IPS-20b (cell line): ENCODE data around the gene TNRC6C.

Source experiments
- H3K27ac ChIP-seq: one replicate; pipeline ENCODE4 v1.5.1; 2013; ENCODE audit warnings: low read length
- H3K27me3 ChIP-seq: 2 replicates; pipeline ENCODE4 v1.6.1; 2013; ENCODE audit warnings: mild to moderate bottlenecking, low read length, inconsistent platforms; ENCODE audit not compliant: insufficient read depth
- H3K36me3 ChIP-seq: 2 replicates; pipeline ENCODE4 v1.6.1; 2013; ENCODE audit warnings: low read depth, mild to moderate bottlenecking, inconsistent platforms, low read length, moderate library complexity; ENCODE audit not compliant: insufficient read depth
- H3K4me1 ChIP-seq: 2 replicates; pipeline ENCODE4 v1.6.1; 2013; ENCODE audit warnings: mild to moderate bottlenecking, control low read depth, inconsistent platforms, low read length, moderate library complexity; ENCODE audit not compliant: insufficient read depth
- H3K4me3 ChIP-seq: 2 replicates; pipeline ENCODE4 v1.5.1; 2013; ENCODE audit warnings: mild to moderate bottlenecking, low read length, inconsistent platforms
- H3K9ac ChIP-seq: 2 replicates; pipeline ENCODE4 v1.6.1; 2013; ENCODE audit warnings: low read depth, mild to moderate bottlenecking, inconsistent platforms, low read length, moderate library complexity
- H3K9me3 ChIP-seq: 2 replicates; pipeline ENCODE4 v1.6.1; 2013; ENCODE audit warnings: mild to moderate bottlenecking, low read depth, low read length, inconsistent platforms; ENCODE audit not compliant: insufficient read depth

The TNRC6C gene

DNA sequence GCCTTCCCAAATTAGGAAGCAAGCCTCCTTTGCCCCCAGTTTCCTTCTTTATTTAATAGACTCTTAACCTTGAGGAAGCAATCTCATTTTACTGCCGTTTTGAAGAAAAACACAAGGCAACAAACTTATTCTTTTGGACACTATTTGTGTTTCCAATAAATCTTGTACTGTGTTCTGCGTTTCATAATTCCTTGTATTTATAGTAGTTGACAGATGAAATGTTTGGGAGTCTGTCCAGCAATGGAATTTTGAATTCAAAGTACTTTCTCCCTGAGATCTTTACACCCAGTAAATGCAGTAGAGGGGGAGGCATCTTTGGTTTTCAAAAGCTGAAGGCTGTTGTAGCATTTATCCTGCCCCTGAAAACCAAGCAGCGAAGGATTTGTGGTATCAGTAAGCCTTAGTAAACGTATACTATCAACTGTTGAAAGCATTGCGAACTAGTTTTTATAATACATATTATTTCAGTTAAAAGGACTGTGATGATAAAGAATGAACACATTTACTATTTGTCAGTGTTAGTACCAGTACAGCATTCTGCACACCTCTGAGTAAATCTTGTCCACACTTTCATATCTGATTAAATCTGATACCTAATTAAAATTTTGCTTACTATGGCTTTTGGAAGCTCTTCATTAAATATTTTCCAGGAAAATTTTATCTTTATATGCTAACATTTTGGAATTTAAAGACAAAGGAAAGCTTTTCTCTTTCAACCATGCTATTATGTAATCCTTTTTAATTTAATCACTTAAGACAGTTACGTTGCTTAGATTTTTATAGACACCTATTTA lies 83.1 kb downstream of the TNRC6C start:
- Histone ChIP-seq H3K4me3 (no peak overlapping the region), H3K27me3 (no peaks in the 10 kb centered on the region), H3K9me3 (peaks cover 3% of the 10 kb centered on the region; the same call in 1 of the 2 replicates), H3K36me3 (peaks cover 20% of the 10 kb centered on the region; the same call in 1 of the 2 replicates), H3K27ac (no peak overlapping the region), H3K4me1 (no peaks in the 10 kb centered on the region), H3K9ac (no peak overlapping the region)

DNA sequence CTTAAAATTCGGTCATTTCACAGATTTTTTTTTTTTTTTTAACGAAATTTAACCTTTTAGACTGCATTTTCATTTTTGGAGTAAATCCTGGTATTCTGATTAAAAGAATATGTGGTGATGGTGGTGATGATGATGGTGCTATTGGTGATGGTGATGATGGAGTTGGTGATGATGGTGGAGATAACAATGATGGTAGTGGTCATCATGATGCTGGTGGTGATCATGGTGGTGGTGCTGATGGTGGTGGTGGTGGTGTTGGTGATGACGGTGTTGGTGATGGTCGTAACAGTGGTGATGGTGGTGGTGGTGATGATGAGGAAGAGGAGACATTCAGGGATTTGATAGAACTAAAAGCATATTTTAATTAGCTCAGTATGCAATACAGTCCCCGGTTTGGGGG lies 84.0 kb downstream of the TNRC6C start:
- H3K27ac ChIP-seq, result no peak overlapping the region
- no peak overlapping the region for H3K9ac ChIP-seq
- H3K4me3 ChIP-seq, result no peak overlapping the region
- H3K27me3 ChIP-seq, result no peaks in the 10 kb centered on the region
- peaks cover 3% of the 10 kb centered on the region; the same call in 1 of the 2 replicates for H3K9me3 ChIP-seq
- no peaks in the 10 kb centered on the region for H3K4me1 ChIP-seq
- H3K36me3 ChIP-seq, result peaks cover 14% of the 10 kb centered on the region; the same call in 1 of the 2 replicates

DNA sequence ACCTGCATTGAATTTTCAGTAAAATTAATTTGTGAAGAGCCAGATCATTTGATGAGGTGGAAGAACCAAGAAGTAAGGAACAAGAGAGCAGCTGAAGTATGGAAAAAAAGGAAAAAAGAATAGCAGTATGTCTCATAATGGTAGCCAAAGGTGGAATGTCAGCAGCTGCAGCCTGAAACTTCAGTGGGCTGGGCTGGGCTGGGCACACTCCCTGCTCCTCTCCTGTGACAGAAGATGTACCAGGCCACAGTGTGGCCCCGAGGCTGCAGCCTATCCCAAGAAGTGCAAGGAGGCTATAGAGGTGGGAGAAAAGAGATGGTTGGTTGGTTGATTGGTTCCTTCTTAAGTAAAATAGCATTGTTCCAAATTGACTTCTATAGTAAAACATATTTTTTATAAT lies 84.5 kb downstream of the TNRC6C start:
- H3K27ac ChIP-seq, result no peak overlapping the region
- H3K9me3 ChIP-seq, result peaks cover 3% of the 10 kb centered on the region; the same call in 1 of the 2 replicates
- H3K4me3 ChIP-seq, result no peak overlapping the region
- no peaks in the 10 kb centered on the region for H3K4me1 ChIP-seq
- peaks cover 11% of the 10 kb centered on the region; the same call in 1 of the 2 replicates for H3K36me3 ChIP-seq
- no peaks in the 10 kb centered on the region for H3K27me3 ChIP-seq
- H3K9ac ChIP-seq, result no peak overlapping the region

DNA sequence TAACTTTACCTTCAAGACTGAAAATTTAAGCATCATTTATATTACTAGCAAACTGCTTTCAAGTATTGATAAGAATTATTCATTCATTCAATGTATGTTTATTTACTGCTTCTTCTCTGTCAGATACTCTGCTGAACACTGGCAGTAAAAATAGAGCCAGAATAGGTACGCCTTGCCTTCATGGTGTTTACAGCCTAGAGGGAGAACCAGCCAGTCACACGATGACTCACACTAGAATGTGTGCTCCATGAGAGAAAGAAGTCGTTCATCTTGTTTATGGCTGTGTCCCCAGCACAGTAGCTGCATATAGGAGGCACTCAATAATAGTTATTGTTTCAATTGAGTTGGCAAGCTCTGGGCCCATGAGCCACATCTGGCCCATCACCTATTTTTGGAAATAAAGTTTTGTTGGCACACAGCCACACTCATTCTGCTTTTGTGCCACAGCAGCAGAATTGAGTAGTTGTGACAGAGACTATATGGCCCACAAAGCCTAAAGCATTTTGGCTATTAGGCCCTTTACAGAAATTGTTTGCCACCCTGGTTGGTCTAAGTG lies 85.9 kb downstream of the TNRC6C start:
- Histone ChIP-seq H3K9ac (no peak overlapping the region), H3K4me1 (no peaks in the 10 kb centered on the region), H3K4me3 (no peak overlapping the region), H3K9me3 (peaks cover 3% of the 10 kb centered on the region; the same call in 1 of the 2 replicates), H3K36me3 (peaks cover 23% of the 10 kb centered on the region), H3K27me3 (no peaks in the 10 kb centered on the region), H3K27ac (no peak overlapping the region)

DNA sequence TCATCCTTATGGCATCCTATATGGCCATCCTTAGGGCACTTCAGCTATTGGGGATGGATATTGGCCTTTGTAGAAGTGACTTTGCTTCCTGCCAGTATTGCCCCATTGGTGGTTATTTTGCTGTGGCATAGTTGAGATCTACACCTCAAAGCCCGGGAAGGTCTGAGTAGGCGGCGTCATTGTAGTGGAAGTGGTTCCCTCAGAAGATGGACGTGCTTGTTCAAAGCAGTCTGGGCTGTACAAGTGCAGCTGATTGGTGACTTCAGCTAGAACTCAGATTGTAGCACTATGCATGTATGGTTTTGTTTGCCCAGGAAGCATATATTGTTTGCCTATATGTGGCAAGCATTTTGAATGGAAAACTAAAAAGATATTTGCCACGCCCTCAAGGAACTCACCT lies 86.8 kb downstream of the TNRC6C start:
- Histone ChIP-seq H3K4me1 (no peaks in the 10 kb centered on the region), H3K4me3 (no peak overlapping the region), H3K9me3 (peaks cover 3% of the 10 kb centered on the region; the same call in 1 of the 2 replicates), H3K27me3 (no peaks in the 10 kb centered on the region), H3K9ac (no peak overlapping the region), H3K27ac (no peak overlapping the region), H3K36me3 (peaks cover 33% of the 10 kb centered on the region)

DNA sequence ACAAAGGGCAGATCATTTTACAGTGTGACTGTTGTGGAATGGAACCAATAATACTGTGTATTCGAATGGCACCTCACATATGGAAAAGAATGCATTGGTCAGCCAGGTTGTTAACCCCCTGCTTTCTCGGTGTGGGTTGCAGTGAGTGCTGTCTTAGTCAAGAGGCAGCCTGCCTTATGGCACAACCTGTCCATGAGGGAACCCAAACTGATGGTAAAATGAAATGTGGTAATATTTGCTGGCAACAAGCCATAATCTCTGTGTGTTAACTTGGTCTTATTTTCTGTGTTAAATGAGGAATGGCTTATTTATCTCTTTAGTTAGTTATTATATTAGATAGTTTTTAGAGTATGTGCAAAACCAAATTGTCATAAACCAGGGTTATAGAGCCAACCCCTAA lies 88.4 kb downstream of the TNRC6C start:
- H3K27ac ChIP-seq, result no peak overlapping the region
- peaks cover 49% of the 10 kb centered on the region for H3K36me3 ChIP-seq
- no peak overlapping the region for H3K4me3 ChIP-seq
- no peaks in the 10 kb centered on the region for H3K4me1 ChIP-seq
- H3K27me3 ChIP-seq, result no peaks in the 10 kb centered on the region
- H3K9me3 ChIP-seq, result peaks cover 3% of the 10 kb centered on the region; the same call in 1 of the 2 replicates
- H3K9ac ChIP-seq, result no peak overlapping the region

DNA sequence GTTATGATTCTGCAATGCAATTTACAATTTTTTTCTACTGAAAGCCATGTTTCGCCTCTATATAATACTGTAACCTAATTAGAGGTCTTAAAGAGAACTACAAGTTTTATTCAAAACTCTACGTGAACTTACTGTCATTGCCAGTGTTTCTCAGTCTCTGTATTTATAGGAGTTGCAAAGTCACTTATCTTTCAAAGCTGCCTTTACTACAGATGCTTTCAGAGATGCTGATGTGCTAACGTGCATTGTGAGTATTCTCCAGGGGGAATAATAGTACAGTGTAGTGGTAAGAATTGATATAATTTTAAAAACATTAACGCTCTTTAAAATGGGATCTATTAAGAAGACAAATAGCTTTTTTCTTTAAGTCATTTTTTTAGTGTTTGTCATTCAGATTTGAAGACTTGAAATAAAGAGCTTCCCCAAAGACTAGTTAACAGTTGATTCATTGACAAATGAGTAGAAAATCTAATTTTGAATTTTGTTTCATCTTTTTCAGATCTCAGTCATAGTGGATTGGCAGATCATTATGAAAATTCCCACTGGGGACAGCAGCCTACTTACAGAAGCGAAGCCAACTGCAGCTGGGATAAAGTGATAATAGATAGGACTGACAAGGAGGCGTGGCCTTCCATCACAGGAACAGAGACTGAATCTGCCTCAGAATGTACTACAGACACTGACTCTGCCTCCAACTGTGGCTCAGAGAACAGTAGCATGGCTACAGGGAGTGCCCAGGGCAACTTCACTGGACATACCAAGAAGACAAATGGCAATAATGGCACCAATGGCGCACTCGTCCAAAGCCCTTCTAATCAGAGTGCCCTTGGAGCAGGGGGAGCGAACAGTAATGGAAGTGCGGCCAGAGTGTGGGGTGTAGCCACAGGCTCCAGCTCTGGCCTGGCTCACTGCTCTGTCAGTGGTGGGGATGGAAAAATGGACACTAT lies 90.1 kb downstream of the TNRC6C start:
- Histone ChIP-seq H3K9ac (no peak overlapping the region), H3K27me3 (no peaks in the 10 kb centered on the region), H3K9me3 (peaks cover 3% of the 10 kb centered on the region; the same call in 1 of the 2 replicates), H3K4me1 (no peaks in the 10 kb centered on the region), H3K27ac (no peak overlapping the region), H3K4me3 (no peak overlapping the region), H3K36me3 (peaks cover 55% of the 10 kb centered on the region)

DNA sequence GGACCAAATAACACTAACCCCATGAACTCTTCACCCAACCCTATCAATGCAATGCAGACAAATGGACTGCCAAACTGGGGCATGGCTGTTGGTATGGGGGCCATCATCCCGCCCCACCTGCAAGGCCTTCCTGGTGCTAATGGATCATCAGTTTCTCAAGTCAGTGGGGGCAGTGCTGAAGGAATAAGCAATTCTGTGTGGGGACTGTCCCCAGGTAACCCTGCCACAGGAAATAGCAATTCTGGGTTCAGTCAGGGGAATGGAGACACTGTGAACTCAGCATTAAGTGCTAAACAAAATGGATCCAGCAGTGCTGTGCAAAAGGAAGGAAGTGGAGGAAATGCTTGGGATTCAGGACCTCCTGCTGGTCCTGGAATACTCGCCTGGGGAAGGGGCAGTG lies 91.1 kb downstream of the TNRC6C start:
- no peaks in the 10 kb centered on the region for H3K4me1 ChIP-seq
- no peak overlapping the region for H3K9ac ChIP-seq
- peaks cover 62% of the 10 kb centered on the region for H3K36me3 ChIP-seq
- H3K9me3 ChIP-seq, result peaks cover 3% of the 10 kb centered on the region; the same call in 1 of the 2 replicates
- H3K27ac ChIP-seq, result no peak overlapping the region
- no peak overlapping the region for H3K4me3 ChIP-seq
- H3K27me3 ChIP-seq, result no peaks in the 10 kb centered on the region

DNA sequence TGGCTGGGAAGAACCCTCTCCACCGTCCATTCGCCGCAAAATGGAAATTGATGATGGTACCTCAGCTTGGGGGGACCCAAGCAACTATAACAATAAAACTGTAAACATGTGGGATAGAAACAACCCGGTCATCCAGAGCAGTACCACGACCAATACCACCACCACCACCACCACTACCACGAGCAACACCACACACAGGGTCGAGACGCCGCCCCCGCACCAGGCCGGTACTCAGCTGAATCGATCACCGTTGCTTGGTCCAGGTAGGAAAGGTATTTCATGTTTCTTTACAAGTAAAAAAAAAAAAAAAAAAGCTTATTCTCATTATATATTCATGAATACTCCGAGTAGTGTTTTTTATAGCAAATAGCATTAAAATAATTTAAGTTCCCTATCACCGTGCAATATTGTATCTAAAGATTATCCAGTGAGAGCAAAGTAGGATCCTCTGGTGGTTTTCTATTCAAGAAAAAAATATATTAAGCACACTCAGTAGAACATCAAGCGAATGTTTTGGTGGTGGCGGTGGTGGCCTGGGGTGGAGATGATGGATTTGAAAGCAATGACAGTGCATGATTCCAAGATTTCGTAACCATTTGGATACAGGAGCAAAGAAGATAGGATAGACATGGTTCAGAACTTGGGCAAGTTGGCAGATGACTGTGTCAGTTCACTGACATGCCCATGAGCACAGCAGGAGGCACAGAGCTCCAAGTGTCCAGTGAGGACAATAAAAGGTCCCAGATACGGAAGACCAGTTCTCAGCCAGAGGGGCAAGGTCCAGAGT lies 92.9 kb downstream of the TNRC6C start:
- Histone ChIP-seq H3K4me1 (no peaks in the 10 kb centered on the region), H3K27me3 (no peaks in the 10 kb centered on the region), H3K36me3 (peaks cover 65% of the 10 kb centered on the region), H3K4me3 (no peak overlapping the region), H3K9ac (no peak overlapping the region), H3K9me3 (no peaks in the 10 kb centered on the region), H3K27ac (no peak overlapping the region)

DNA sequence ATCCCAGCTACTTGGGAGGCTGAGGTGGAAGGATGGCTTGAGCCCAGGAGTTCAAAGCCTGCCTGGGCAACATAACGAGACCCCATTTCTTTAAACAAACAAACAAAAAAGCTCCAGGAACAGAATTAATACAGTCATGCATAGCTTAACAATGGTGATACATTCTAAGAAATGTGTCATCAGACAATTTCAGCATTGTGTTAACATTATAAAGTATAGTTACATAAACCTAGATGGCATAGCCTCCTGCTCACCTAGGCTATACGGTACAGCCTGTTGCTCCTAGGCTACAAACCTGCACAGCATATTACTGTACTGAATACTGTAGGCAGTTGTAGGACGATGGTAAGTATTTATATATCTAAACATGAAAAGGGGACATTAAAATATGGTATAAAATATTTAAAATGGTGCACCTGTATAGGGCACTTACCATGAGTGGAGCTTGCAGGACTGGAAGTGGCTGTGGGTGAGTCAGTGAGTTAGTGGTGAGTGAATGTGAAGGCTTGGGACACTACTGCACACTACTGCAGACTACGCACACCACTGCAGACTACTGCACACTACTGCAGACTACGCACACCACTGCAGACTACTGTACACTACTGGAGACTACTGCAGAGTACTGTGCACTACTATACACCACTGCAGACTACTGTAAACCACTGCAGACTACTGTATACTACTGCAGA lies 95.4 kb downstream of the TNRC6C start:
- H3K9ac ChIP-seq, result no peak overlapping the region
- no peak overlapping the region for H3K27ac ChIP-seq
- peaks cover 59% of the 10 kb centered on the region for H3K36me3 ChIP-seq
- no peaks in the 10 kb centered on the region for H3K27me3 ChIP-seq
- no peaks in the 10 kb centered on the region for H3K9me3 ChIP-seq
- no peaks in the 10 kb centered on the region for H3K4me1 ChIP-seq
- no peak overlapping the region for H3K4me3 ChIP-seq
